GM18951 (cell line): ENCODE measurements around the gene RETREG1.
"Not testable (repeated sequence)": the region's sequence is repeated elsewhere in the genome, so short reads cannot be mapped to it uniquely, and the experiment has no call there.

Source experiments
- POLR2A ChIP-seq: IDR thresholded peaks from 4 replicates; pipeline ENCODE4 v1.6.1; 2011; ENCODE audit warnings: mild to moderate bottlenecking; ENCODE audit not compliant: insufficient read length, insufficient read depth; ENCODE audit errors: extremely low read depth
- in situ Hi-C: fragments of 300-500 bp; cut with MboI; formaldehyde crosslinking; loops from one replicate; pipeline ENCODE4 v1.12.0; 2022; ENCODE audit warnings: low sequenced_read_pairs, mixed read lengths, inconsistent platforms; ENCODE audit not compliant: unreplicated experiment

The RETREG1 gene

DNA sequence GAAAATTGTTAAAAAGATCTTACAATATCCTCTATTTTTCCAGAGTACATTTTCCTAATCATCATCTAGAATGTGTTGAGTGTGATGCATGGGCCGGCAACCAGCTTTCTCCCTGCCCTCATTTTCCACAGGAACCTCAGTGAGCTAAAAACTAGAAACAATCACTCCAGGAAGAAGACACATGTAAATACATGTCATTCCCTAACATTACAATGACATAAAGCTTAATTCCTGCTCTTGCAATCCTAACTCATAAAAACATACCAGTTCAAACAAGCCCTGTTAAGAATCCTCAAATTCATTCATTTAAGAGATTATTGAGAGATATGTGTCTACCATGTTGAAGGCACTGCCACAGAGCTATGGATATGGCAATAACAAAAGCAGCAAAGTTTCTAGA lies 132.7 kb downstream of the RETREG1 start:
- in situ Hi-C loops, result no loop called here
- TF ChIP-seq POLR2A, result no peak

DNA sequence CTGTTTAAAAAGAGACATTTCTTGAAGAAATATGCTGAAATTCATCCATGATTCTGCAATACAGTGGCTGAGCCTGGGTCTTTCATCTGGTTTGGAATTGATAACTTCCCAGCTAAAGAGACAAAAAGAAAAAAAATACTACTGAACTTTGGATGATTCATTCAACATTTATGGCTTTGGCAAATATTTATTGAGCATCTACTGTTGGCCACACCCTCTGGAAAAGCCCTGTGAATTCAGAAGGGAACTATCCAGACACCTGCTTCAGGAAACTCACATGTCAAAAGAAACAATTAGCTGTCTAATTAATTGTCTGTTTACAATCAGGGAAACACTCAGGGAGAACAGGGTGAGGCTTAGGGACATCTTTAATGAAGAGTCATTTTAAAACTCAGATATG lies 133.4 kb downstream of the RETREG1 start:
- TF ChIP-seq POLR2A, result no peak
- in situ Hi-C loops, result no loop called here

DNA sequence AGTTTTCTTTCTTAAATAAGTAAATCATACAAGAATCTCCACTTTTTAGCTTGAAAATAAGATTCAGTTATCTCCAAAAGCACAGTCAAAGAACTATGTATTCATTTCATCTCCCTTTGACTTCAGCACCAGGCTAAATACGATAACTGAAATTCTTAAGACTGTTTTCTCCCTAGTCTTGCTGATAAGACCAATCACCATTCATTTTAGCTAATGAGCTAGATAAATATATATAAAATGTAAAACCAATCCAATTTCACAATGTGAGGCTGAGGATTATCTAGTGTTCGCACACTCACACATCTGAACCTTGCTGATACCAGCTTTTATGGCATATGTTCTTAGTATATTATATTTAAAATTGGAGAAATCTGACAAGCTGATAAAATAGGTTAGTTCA lies 133.9 kb downstream of the RETREG1 start:
- in situ Hi-C loops, result no loop called here
- no peak for TF ChIP-seq POLR2A

DNA sequence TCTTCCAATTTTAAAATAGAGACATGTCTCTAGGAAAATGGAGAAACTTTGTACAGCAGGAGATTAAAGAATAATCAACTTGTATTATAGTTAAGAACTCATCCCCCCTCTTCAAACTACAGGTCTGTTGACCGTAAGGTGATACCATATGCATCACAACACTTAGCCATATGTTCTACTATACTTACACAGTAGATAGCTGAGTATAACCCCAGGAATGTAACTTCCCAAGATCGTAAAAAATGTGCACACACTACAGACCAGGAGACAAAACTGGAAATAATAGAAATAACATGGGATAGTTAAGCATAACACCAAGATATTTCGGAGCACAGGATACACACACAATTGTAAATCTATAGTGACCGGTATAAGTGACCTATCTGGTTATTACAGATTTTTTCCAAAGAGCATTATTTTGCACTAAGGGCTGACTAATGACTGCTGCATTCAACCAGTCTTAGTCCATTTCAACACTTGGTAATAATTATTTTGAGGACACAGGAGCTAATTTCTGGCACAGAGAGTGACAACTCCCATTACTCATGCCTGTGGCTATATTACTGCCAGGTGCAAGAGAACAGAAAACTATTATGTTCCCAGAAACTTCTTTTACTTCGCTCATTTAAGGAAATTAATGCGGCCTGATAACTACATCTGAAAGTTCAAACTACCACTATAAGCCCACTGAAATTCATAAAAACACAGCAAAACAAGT lies 135.8 kb downstream of the RETREG1 start:
- in situ Hi-C loops, result no loop called here
- no peak for TF ChIP-seq POLR2A

DNA sequence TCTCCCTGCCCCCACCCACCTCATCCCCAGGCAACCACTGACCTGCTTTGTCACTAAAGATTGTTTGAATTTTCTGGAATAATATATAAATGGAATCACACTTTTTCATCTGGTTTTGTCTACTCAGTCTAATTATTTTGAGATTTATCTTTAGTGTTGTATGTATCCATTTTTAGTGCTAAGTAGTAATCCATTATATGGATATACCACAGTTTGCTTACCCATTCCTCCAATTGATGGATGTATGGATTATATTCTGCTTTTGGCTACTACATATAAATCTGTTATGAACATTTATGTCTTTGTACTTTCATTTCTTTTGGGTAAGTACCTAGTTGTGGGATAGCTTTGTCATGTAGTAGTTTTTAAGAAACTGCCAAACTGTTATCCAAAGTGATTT lies 136.7 kb downstream of the RETREG1 start:
- TF ChIP-seq POLR2A, result no peak
- in situ Hi-C loops, result no loop called here

DNA sequence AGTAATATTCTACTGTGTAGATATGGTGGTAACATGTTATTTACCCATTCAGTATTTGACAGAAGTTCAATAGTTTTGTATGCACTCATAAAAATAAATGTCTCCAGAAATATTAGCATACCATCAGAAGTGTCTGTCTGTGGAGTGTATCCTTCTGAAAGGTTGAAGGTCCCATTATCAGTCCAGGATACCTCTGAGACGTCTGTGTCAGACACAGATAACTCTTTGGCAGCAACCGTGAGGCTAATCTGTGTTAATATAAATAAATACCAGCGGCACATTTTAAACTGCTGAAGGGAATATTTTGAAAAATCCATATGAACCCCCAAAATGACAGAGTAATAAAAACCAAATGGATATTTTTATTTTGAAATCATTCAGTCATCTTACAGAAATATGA lies 139.3 kb downstream of the RETREG1 start:
- in situ Hi-C loops, result no loop called here
- no peak for TF ChIP-seq POLR2A

DNA sequence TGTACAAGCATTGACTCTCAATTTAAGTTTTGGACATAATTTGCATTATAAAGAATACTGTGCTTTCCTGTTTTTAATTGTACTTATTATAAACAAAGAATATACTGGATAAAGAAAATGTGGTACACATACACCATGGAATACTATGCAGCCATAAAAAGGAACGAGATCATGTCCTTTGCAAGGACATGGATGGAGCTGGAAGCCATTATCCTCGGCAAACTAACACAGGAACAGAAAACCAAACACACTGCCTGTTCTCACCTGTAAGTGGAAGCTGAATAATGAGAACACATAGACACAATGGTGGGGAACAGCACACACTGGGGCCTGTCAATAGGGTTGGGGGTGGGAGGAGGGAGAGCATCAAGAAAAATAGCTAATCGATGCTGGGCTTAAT lies 140.4 kb downstream of the RETREG1 start:
- in situ Hi-C loops, result not testable (repeated sequence)

DNA sequence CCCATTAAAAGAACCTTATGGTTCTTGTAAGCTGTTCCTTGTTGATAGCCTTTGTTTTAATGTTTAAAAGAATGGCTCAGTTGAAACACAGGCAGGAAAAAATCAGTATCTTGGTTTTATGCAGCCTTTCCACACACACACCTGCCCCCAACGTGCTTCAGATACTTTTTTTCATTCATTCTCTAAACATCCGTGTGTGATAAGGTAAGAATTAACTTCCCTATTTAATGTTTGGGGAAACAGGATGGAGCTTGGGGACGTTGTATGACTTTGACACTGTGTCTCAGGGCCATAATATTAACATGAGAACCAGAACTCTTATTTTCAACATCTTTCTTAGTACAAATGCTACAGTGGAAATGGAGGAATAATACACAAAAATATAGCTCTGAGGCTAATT lies 145.4 kb downstream of the RETREG1 start:
- in situ Hi-C loops, result loop anchor here (25.0 kb wide), 1 partner anchor 309 kb away; no protein-coding TSS in a partner anchor
- TF ChIP-seq POLR2A, result no peak

DNA sequence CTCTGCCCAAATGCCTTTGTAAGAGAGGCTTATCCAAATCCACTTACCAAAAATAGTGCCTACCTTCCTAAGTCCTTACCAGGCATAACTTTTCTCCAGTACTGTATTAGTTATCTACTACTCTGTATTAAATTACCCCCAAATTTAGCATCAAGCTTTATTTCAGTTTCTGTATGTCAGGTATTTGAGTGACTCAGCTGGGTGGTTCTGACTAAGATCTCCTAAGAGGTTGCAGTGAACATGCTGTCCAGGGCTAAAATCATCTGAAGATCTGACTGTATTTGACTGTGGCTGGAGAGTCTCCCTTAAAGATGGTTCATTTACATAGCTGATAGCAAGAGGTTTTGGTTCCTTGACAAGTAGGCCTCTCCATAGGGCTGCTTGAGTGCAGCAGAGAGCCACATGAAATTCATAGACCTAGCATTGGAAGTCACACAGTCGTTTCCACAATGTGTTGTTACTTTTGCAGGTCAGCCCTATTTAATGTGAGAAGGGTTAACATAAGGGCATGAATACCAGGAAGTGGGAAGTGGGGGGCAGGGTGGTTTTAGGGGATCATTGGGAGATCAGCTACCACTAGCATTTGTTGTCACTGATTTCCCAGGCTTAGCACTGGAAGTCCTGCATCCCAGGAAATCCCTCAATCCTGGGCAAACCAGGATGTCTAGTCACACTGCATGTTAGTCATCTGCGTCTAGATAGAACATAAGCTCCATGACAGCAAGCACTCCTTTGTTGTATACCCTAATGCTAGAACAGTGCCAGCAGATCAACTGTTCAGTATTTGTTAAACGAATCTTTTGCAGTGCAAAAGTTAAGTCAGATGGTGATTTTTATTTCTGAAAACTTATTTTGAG lies 149.2 kb downstream of the RETREG1 start:
- in situ Hi-C loops, result loop anchor here (25.0 kb wide), 1 partner anchor 305 kb away; no protein-coding TSS in a partner anchor
- peak; percentile 20 for TF ChIP-seq POLR2A

DNA sequence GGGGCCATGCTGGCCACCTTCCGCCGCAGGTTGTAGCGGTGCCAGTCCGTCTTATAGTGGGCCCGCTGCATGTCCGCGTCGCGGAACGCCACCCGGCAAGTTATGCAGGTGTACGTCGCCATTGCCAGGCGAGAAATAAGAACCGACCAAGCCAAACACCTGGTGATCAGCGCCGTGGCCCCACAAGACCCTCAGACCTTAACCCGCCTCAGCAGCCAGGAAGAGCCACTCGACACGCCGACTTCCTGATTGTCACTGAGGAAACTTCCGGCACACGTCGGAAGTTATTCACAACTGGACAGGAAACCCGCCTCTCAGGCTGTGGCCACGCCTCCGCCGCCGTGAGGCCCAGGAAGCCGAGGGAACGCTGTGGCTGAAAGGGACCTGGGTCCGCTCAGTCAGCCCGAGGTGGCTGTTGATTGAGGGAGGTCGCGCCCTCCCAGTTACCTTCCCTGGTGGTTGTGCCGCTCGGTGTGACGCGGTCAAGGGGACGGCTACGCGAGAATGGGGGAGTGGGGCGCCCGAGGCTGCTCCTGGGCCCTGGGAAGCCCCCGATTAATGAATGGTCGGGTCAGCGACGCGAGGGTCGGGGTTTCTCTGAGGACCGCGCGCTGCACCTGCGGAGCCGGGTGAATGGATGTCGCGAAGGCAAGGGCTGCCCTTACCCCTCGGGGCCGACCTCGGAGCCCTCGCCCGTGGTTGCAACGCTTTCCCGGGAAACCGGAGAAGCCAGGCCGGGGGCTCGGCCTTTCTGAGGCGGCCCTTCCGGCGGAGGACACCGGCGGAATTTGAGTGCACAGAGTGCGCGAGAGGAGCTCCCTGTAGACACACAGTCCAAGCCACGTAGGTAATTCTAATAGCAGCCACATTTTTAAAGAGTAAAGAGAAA lies 151.0 kb downstream of the RETREG1 start, which contains the start of gene ZNF622:
ZNF622 (minus strand) TSS at position 257 of the 889 bp plus-strand sequence; CDS start at position 122, 135 bp downstream.
- TF ChIP-seq POLR2A, result peak; percentile 98
- in situ Hi-C loops, result loop anchor here (25.0 kb wide), 1 partner anchor 303 kb away; no protein-coding TSS in a partner anchor

DNA sequence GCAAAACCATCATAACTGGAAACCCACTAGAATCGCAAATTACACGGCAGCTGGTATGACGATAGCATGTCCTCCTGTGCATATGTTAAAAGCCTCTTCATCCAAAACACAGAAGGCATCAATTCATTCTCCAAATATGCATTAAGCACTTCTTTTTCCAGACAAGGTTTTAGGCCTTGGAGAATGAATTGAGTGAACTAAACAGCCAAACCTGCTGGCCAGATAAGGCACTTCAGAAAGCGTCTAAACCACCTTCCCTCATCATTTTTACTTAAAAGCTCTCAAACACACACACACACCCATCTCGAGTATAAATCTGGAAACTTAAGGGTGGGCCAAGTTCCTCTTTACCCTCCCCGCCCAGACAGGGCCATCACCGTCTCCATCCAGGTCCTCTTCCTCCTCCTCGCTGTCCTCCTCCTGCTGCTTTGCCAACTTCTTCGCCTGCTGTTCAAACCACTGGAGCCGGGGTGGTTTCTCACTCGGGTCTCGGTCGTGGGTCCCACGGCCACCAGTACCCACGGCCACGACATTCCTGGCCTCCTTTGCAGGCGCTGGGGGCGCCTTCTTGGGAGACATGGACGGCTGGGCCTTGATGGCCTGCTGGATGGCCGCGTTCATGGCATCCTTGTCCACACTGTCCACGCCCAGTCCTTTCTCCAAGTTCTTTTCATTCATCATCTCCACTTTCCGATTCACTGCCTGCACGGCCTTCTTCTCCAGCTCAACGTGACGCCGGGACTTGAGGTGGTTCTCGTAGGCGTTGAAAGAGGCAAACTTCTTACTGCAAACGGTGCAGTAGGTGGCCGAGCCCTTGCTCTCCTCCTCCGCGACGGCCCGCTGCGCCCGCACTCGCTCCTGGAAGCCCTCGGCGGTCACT lies 151.9 kb downstream of the RETREG1 start:
- TF ChIP-seq POLR2A, result no peak
- in situ Hi-C loops, result loop anchor here (25.0 kb wide), 1 partner anchor 303 kb away; no protein-coding TSS in a partner anchor

DNA sequence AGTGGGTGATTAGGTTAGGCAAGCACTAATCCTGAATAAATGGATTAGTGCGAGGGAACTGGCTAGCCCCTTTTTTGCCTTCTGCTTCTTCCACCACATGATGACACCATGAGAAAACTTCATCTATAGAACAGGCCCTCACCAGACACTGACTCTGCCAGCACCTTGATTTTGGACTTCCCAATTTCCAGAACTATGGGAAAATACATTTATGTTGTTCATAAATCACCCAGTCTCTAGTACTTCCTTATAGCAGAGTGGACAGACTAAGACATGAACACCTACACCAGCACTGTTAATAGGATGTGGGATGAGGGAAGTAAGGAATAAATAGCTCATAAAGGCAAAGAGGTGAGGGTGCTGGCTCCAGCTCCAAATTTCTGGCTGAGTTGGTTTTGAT lies 152.6 kb downstream of the RETREG1 start:
- in situ Hi-C loops, result loop anchor here (25.0 kb wide), 1 partner anchor 302 kb away; no protein-coding TSS in a partner anchor
- no peak for TF ChIP-seq POLR2A
